ENCODE measurements around the gene STRA8.
A peak's percentile ranks its signal among the peaks of the same experiment; 100 is the strongest.

The STRA8 gene

GRCh38 chr7:135238112-135238744 is 4.6 kb downstream of the STRA8 start:
- peak; percentile 20 for DNase-seq (ENCODE audit: low spot score)

- no peak for DNase-seq (ENCODE audit: low spot score)
Observed at GRCh38 chr7:135239263-135239662, 5.6 kb downstream of the STRA8 start.

GRCh38 chr7:135240441-135240840 is 6.8 kb downstream of the STRA8 start:
- no peak for DNase-seq (ENCODE audit: low spot score)

GRCh38 chr7:135242096-135242684 is 8.6 kb downstream of the STRA8 start:
- DNase-seq (ENCODE audit: low spot score), result no peak

GRCh38 chr7:135245226-135246190 is 11.9 kb downstream of the STRA8 start:
- no peak for DNase-seq (ENCODE audit: low spot score)

GRCh38 chr7:135246191-135246825 is 12.7 kb downstream of the STRA8 start:
- no peak for DNase-seq (ENCODE audit: low spot score)

GRCh38 chr7:135247746-135248471 is 14.3 kb downstream of the STRA8 start:
- no peak for DNase-seq (ENCODE audit: low spot score)

- no peak for DNase-seq (ENCODE audit: low spot score)
Observed at GRCh38 chr7:135248546-135248945, 14.9 kb downstream of the STRA8 start.

GRCh38 chr7:135251496-135252391 is 18.1 kb downstream of the STRA8 start:
- DNase-seq (ENCODE audit: low spot score), result no peak

GRCh38 chr7:135253851-135254771 is 20.5 kb downstream of the STRA8 start:
- DNase-seq (ENCODE audit: low spot score), result no peak

GRCh38 chr7:135257790-135258189 is 24.2 kb downstream of the STRA8 start:
- DNase-seq (ENCODE audit: low spot score), result no peak

- no peak for DNase-seq (ENCODE audit: low spot score)
Observed at GRCh38 chr7:135258585-135258984, 24.9 kb downstream of the STRA8 start.

GRCh38 chr7:135259702-135260101 is 26.1 kb downstream of the STRA8 start:
- DNase-seq (ENCODE audit: low spot score), result no peak

GRCh38 chr7:135260470-135260869 is 26.8 kb downstream of the STRA8 start:
- no peak for DNase-seq (ENCODE audit: low spot score)

- peak; percentile 50 for DNase-seq (ENCODE audit: low spot score)
Observed at GRCh38 chr7:135260930-135261721, 27.5 kb downstream of the STRA8 start.

GRCh38 chr7:135262623-135263320 is 29.1 kb downstream of the STRA8 start:
- no peak for DNase-seq (ENCODE audit: low spot score)

- DNase-seq (ENCODE audit: low spot score), result no peak
Observed at GRCh38 chr7:135263321-135263970, 29.8 kb downstream of the STRA8 start.

Data from SK-N-DZ (cell line).